PC-9 (cell line): Measurements from ENCODE around the gene TMEFF1.

Experiments
- CTCF ChIP-seq: fragments of 200-600 bp; sonication (generic); conservative IDR thresholded peaks from 2 replicates; pipeline ENCODE4 v1.6.1; 2017; ENCODE audit warnings: mixed run types, antibody characterized with exemption, mild to moderate bottlenecking, moderate library complexity
- EZH2 ChIP-seq: fragments of 200-600 bp; sonication (generic); IDR thresholded peaks from 2 replicates; pipeline ENCODE4 v1.8.0; 2017; ENCODE audit warnings: antibody characterized with exemption, low read depth

- TF ChIP-seq CTCF (no peak), EZH2 (no peak)
Observed at GRCh38 chr9:100431886-100432285, 41.1 kb upstream of the TMEFF1 start.
